ENCODE results near the gene ZMYM4. TPM values are rescaled to one million over a fixed set of nuclear protein-coding genes. Genes with fewer than 3 reads are reported as not detected.

The ZMYM4 gene
- polyA plus RNA-seq, 1 experiment = 58.3 TPM

DNA sequence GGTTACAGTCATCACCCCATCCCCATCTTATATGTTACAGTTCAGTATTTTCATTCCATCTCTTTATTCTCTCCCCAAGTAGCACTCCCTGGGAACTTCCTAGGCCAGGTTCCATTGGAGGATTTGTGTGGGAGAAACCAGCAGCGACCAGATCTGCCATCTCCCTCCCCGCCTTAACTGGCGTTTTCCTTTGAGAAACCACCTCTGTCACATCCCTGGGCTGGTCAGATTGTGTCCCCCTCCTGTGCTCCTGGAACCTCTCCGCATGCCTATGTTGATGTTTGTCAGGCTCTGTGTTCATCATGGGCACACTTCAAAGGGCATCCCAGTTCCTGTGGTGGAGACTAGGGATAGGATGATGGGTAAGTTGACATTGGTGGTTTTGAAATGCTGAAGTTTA, 162.3 kb downstream of the ZMYM4 start:
- DNase-seq (ENCODE audit: low read depth, low spot score) = no peak
- Histone ChIP-seq H3K27me3 (ENCODE audit: control insufficient read depth, insufficient read depth, low read length) (no peaks in the 10 kb centered on the region), H3K4me3 (ENCODE audit: low read depth, low read length) (no peak overlapping the region), H3K9me3 (ENCODE audit: control insufficient read depth, insufficient read depth, low read length) (no peaks in the 10 kb centered on the region), H3K27ac (ENCODE audit: low read depth, low read length) (no peak overlapping the region)
- POLR2A ChIA-PET = no interaction called here
- no peak for TF ChIP-seq CTCF (IDR thresholded peaks at IDR 0.05; ENCODE audit: low read depth, low read length)
- CTCF ChIA-PET = interaction anchor here (0.8 kb wide), 1 partner anchor 20 kb away, joined by 4 read pairs; no protein-coding TSS in a partner anchor

DNA sequence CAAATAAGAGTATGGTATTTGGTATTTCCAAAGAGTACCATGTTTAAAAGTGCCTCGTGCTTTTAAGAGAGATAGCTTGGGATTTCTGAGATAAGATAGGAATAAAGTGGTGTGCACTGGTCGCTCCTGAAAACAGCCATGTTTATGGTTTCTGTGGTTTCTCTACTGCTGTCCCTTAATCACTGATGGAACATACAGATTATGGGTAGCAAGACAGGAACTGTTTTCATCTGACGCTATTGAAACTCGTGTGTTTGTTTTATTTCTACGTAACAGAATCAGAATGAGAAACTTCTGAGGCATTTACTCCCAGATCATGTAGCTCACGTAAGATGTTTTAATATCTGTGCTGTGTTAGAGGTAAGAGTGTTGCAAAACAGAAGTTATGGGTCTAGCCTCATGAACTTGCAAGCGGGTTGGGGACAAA, 162.7 kb downstream of the ZMYM4 start:
- ChIA-PET POLR2A (no interaction called here), CTCF (interaction anchor here (0.8 to 1.1 kb wide), 2 partner anchors 20 to 296 kb away, joined by 3 to 4 read pairs; no protein-coding TSS in a partner anchor)
- Histone ChIP-seq H3K27ac (ENCODE audit: low read depth, low read length) (no peak overlapping the region), H3K27me3 (ENCODE audit: control insufficient read depth, insufficient read depth, low read length) (no peaks in the 10 kb centered on the region), H3K4me3 (ENCODE audit: low read depth, low read length) (no peak overlapping the region), H3K9me3 (ENCODE audit: control insufficient read depth, insufficient read depth, low read length) (no peaks in the 10 kb centered on the region)
- DNase-seq (ENCODE audit: low read depth, low spot score) = no peak
- no peak for TF ChIP-seq CTCF (IDR thresholded peaks at IDR 0.05; ENCODE audit: low read depth, low read length)

DNA sequence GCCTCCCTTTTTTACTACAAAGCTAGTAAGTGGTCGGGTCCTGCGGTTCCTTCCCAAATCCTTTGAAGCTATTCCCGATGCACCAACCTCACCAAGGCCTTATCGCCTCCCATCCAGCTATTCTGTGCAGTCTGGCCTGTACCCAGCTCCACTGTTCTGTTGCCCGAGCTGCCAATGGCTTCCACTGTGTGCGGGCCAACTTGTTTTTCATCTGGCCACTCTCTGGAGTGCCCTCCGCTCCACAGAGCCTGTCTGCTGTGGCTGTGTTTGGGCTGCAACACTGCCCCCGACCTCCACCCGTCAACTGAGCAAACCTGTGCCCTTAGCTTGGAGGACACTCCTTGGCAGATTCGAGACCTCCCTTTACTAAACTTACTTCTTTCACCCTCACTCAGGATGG, 163.7 kb downstream of the ZMYM4 start:
- Histone ChIP-seq H3K27ac (ENCODE audit: low read depth, low read length) (no peak overlapping the region), H3K4me3 (ENCODE audit: low read depth, low read length) (no peak overlapping the region), H3K9me3 (ENCODE audit: control insufficient read depth, insufficient read depth, low read length) (no peaks in the 10 kb centered on the region), H3K27me3 (ENCODE audit: control insufficient read depth, insufficient read depth, low read length) (no peaks in the 10 kb centered on the region)
- ChIA-PET CTCF (interaction anchor here (0.6 to 1.1 kb wide), 2 partner anchors 24 to 295 kb away, joined by 3 to 4 read pairs; no protein-coding TSS in a partner anchor), POLR2A (no interaction called here)
- TF ChIP-seq CTCF (IDR thresholded peaks at IDR 0.05; ENCODE audit: low read depth, low read length) = no peak
- DNase-seq (ENCODE audit: low read depth, low spot score) = no peak

DNA sequence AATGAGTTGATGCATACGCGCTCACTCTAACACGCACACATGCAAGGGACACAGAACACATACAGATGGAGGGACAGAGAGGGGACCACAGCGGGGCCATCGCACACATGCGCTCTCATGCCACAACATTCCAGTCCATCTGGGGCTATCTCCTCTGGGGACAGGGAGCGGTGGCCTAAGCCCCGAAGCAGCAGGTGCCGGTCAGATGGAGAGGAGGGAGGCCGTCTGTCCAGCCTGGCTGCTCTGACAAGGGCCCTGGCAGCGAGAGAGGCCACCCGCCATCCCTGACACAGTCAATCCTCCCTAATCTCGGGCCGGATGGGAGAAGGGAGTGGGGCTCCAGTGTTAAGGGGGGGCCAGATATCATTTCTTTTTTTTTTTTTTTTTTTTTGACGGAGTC, 165.2 kb downstream of the ZMYM4 start:
- no peak for TF ChIP-seq CTCF (IDR thresholded peaks at IDR 0.05; ENCODE audit: low read depth, low read length)
- Histone ChIP-seq H3K27me3 (ENCODE audit: control insufficient read depth, insufficient read depth, low read length) (no peaks in the 10 kb centered on the region), H3K27ac (ENCODE audit: low read depth, low read length) (no peak overlapping the region), H3K4me3 (ENCODE audit: low read depth, low read length) (no peak overlapping the region), H3K9me3 (ENCODE audit: control insufficient read depth, insufficient read depth, low read length) (no peaks in the 10 kb centered on the region)
- POLR2A ChIA-PET = interaction anchor here (0.7 kb wide), 1 partner anchor 314 kb away, joined by 5 read pairs; no protein-coding TSS in a partner anchor
- CTCF ChIA-PET = no interaction called here
- no peak for DNase-seq (ENCODE audit: low read depth, low spot score)

DNA sequence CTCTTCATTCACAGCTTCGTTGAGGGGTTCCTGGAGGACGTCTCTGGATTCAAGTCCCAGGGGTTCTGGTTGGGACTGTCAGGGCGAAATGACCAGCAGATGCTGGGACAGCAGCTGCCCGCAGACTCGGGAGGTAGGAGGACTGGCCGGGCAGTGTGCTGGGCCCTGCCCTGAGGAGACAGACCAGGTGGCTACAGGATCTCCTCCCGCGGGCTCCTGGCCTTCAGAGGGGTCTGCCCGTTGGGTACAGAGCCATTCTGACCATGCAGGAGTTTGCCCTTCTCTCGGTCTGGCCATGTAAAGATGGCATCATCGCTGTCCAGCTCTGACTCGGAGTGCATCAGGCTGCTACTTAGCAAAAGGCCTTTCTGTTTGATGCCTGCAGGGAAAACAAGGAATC, 166.2 kb downstream of the ZMYM4 start:
- CTCF ChIA-PET = interaction anchor here (0.8 kb wide), 1 partner anchor 16 kb away, joined by 4 read pairs; no protein-coding TSS in a partner anchor
- Histone ChIP-seq H3K9me3 (ENCODE audit: control insufficient read depth, insufficient read depth, low read length) (no peaks in the 10 kb centered on the region), H3K27me3 (ENCODE audit: control insufficient read depth, insufficient read depth, low read length) (no peaks in the 10 kb centered on the region), H3K4me3 (ENCODE audit: low read depth, low read length) (no peak overlapping the region), H3K27ac (ENCODE audit: low read depth, low read length) (no peak overlapping the region)
- no peak for TF ChIP-seq CTCF (IDR thresholded peaks at IDR 0.05; ENCODE audit: low read depth, low read length)
- no peak for DNase-seq (ENCODE audit: low read depth, low spot score)
- POLR2A ChIA-PET = no interaction called here
